HepG2 (cell line): ENCODE results near the gene CDC34. TPM values are rescaled to one million over a fixed set of nuclear protein-coding genes. Genes with fewer than 3 reads are reported as not detected.
A peak's percentile ranks its signal among the peaks of the same experiment; 100 is the strongest.

Experiments
- CSRNP1 ChIP-seq: sonication (generic); formaldehyde crosslinking; IDR thresholded peaks from 2 replicates; pipeline ENCODE4 v1.8.1; 2023; ENCODE audit warnings: mild to moderate bottlenecking, missing genetic modification reagents
- HNF1B ChIP-seq: sonication (generic); formaldehyde crosslinking; IDR thresholded peaks from 2 replicates; pipeline ENCODE4 v1.5.1; 2020; ENCODE audit warnings: mild to moderate bottlenecking, moderate library complexity, missing genetic modification reagents
- IKZF5 ChIP-seq: IDR thresholded peaks from 2 replicates; pipeline ENCODE4 v1.6.1; 2018; ENCODE audit warnings: missing genetic modification reagents, mild to moderate bottlenecking, missing compliant biosample characterization
- KAT8 ChIP-seq: IDR thresholded peaks from 2 replicates; pipeline ENCODE4 v1.6.1; 2016; ENCODE audit warnings: missing genetic modification reagents, missing compliant biosample characterization
- PATZ1 ChIP-seq: sonication (generic); formaldehyde crosslinking; IDR thresholded peaks from 2 replicates; pipeline ENCODE4 v1.4.0; 2020; ENCODE audit warnings: missing genetic modification reagents
- PAXIP1 ChIP-seq: sonication (generic); formaldehyde crosslinking; conservative IDR thresholded peaks from 2 replicates; pipeline ENCODE4 v1.4.0; 2020; ENCODE audit warnings: mild to moderate bottlenecking, missing genetic modification reagents, moderate library complexity
- RARG ChIP-seq: sonication (generic); formaldehyde crosslinking; IDR thresholded peaks from 2 replicates; pipeline ENCODE4 v1.4.0; 2020; ENCODE audit warnings: low read depth, mild to moderate bottlenecking, missing genetic modification reagents
- SALL1 ChIP-seq: sonication (generic); formaldehyde crosslinking; IDR thresholded peaks from 2 replicates; pipeline ENCODE4 v1.8.0; 2022; ENCODE audit warnings: mild to moderate bottlenecking, missing genetic modification reagents
- TBP ChIP-seq: sonication (generic); formaldehyde crosslinking; IDR thresholded peaks from 2 replicates; pipeline ENCODE4 v1.5.0; 2020; ENCODE audit warnings: missing genetic modification reagents
- ZBTB20 ChIP-seq: sonication (generic); formaldehyde crosslinking; IDR thresholded peaks from 2 replicates; pipeline ENCODE4 v1.8.1; 2023; ENCODE audit warnings: missing genetic modification reagents, low read depth, mild to moderate bottlenecking, borderline replicate concordance
- ZNF605 ChIP-seq: sonication (generic); formaldehyde crosslinking; IDR thresholded peaks from 2 replicates; pipeline ENCODE4 v1.8.0; 2022; ENCODE audit warnings: mild to moderate bottlenecking, missing genetic modification reagents
- ZNF639 ChIP-seq: conservative IDR thresholded peaks from 2 replicates; pipeline ENCODE4 v1.6.1; 2018; ENCODE audit warnings: missing genetic modification reagents
- polyA plus RNA-seq, 8 experiments: library from polyadenylated mRNA; depleted of rRNA in 3 of 8; stranded (reverse) in 7 of 8; unstranded in 1 of 8; fragments of >200 nt; fragmentation: Illumina TruSeq in 4 of 8; extraction: Trizol in 4 of 8; gene quantifications; 2 replicates each; pipeline versions ENCODE4 v1.2.1 to v1.2.3, GENCODE V29; 2011 to 2016; ENCODE audit warnings: low read depth in 4 of 8, missing spikeins in 1 of 8, mixed read lengths in 1 of 8; ENCODE audit not compliant: insufficient read depth in 1 of 8
- total RNA-seq, 5 experiments: library from RNA; depleted of rRNA; stranded (reverse); fragments of >200 nt; fragmentation: Illumina TruSeq; extraction: Trizol; gene quantifications; 2 replicates each; pipeline ENCODE4 v1.2.3, GENCODE V29; 2016; ENCODE audit warnings: low read depth in 1 of 5

Gene CDC34
- total and polyA plus RNA-seq, 2 of the 13 experiments (the other 11 are each of a cell fraction or from before 2014, with no cell fraction given) = 138 to 150 TPM

- peak; percentile 28; the same call in 1 of the 2 replicates for TF ChIP-seq PAXIP1 (CRISPR knock-in tag)
- peak; percentile 55; the same call in 1 of the 2 replicates for TF ChIP-seq IKZF5 (CRISPR knock-in tag)
- no peak for TF ChIP-seq TBP
- 0 out of 2 replicates have a peak, but pooled peaks have one; percentile 30 for TF ChIP-seq ZBTB20
- peak; percentile 73 for TF ChIP-seq PATZ1 (CRISPR knock-in tag)
- no peak for TF ChIP-seq CSRNP1 (CRISPR knock-in tag)
- TF ChIP-seq HNF1B (CRISPR knock-in tag) = 0 out of 2 replicates have a peak, but pooled peaks have one; percentile 16
- TF ChIP-seq RARG = no peak
- peak; percentile 65 for TF ChIP-seq KAT8 (CRISPR knock-in tag)
- TF ChIP-seq SALL1 (CRISPR knock-in tag) = no peak; the same call in 1 of the 2 replicates
- TF ChIP-seq ZNF639 (CRISPR knock-in tag) = 0 out of 2 replicates have a peak, but pooled peaks have one; percentile 31
- TF ChIP-seq ZNF605 = 0 out of 2 replicates have a peak, but pooled peaks have one; percentile 19
These were observed 37.1 kb upstream of the CDC34 start (continued) for GRCh38 chr19:494171-495080.
